Caco-2 (cell line): ENCODE data around the gene DOLPP1. TPM values are rescaled to one million over a fixed set of nuclear protein-coding genes. Genes with fewer than 3 reads are reported as not detected.
"Not testable (repeated sequence)": the region's sequence is repeated elsewhere in the genome, so short reads cannot be mapped to it uniquely, and the experiment has no call there.

ENCODE experiments used
- BruUV-seq: library from RNA; stranded (reverse); fragments of 400-500 nt; replicated peaks from 2 replicates; lab custom pipeline; 2021; lab: Mats Ljungman, UMichigan
- CTCF ChIA-PET: fragments of 300-600 bp; sonication (Branson Sonifier 250); formaldehyde crosslinking; loops from one replicate; lab custom pipeline; 2022; ENCODE audit warnings: antibody characterized with exemption; lab: Charles Lee
- POLR2A ChIA-PET: fragments of 300-600 bp; sonication (Branson Sonifier 250); formaldehyde crosslinking; loops from one replicate; lab custom pipeline; 2022; ENCODE audit warnings: antibody characterized with exemption; lab: Charles Lee
- DNase-seq, 2 experiments: peaks; one replicate each; pipeline versions ENCODE4 v3.0.0 to v3.0.0-alpha.2; 2020 to 2022
- H3K27me3 ChIP-seq: replicated peaks from 2 replicates; pipeline ENCODE4 v1.6.0; 2011; ENCODE audit warnings: low read length; ENCODE audit not compliant: control insufficient read depth, insufficient read depth
- H3K36me3 ChIP-seq: 2 replicates; pipeline ENCODE4 v1.5.1; 2011; ENCODE audit warnings: low read length; ENCODE audit not compliant: control insufficient read depth, insufficient read depth
- H3K4me1 ChIP-seq: fragments of 250-450 bp; sonication (Bioruptor Pico); 2 replicates; pipeline ENCODE4 v1.5.1; 2020; ENCODE audit warnings: mild to moderate bottlenecking
- H3K4me3 ChIP-seq: 2 replicates; pipeline ENCODE4 v1.5.1; 2011; ENCODE audit warnings: low read depth, mild to moderate bottlenecking, control low read depth, low read length
- H3K9me3 ChIP-seq: fragments of 250-450 bp; sonication (Bioruptor Pico); 2 replicates; pipeline ENCODE4 v1.5.1; 2020; ENCODE audit warnings: mild to moderate bottlenecking, moderate library complexity
- H3K27ac Mint-ChIP-seq: one replicate; pipeline ENCODE4 v1.8.0; 2022; ENCODE audit warnings: mixed read lengths; ENCODE audit not compliant: unreplicated experiment
- H3K27me3 Mint-ChIP-seq: one replicate; pipeline ENCODE4 v1.8.0; 2022; ENCODE audit warnings: mixed read lengths; ENCODE audit not compliant: insufficient read depth, unreplicated experiment
- H3K36me3 Mint-ChIP-seq: one replicate; pipeline ENCODE4 v1.8.0; 2022; ENCODE audit warnings: mild to moderate bottlenecking, mixed read lengths; ENCODE audit not compliant: insufficient read depth, unreplicated experiment
- H3K4me1 Mint-ChIP-seq: one replicate; pipeline ENCODE4 v1.8.0; 2022; ENCODE audit warnings: low read depth, mixed read lengths; ENCODE audit not compliant: unreplicated experiment
- H3K4me3 Mint-ChIP-seq: one replicate; pipeline ENCODE4 v1.8.0; 2022; ENCODE audit warnings: mild to moderate bottlenecking, moderate library complexity, mixed read lengths; ENCODE audit not compliant: unreplicated experiment
- H3K9me3 Mint-ChIP-seq: one replicate; pipeline ENCODE4 v1.8.0; 2022; ENCODE audit warnings: mixed read lengths; ENCODE audit not compliant: unreplicated experiment
- CTCF ChIP-seq, 2 experiments: fragments of 200-600 bp in 1 of 2; IDR thresholded peaks; 1 replicate in 1 of 2; 2 replicates in 1 of 2; pipeline versions ENCODE4 v1.5.1 to v1.8.0; 2011 to 2022; ENCODE audit warnings: antibody characterized with exemption in 1 of 2, control low read depth in 1 of 2, inconsistent platforms in 1 of 2, low read depth in 1 of 2, low read length in 1 of 2, mild to moderate bottlenecking in 1 of 2, moderate library complexity in 1 of 2; ENCODE audit not compliant: insufficient read depth in 1 of 2, severe bottlenecking in 1 of 2, unreplicated experiment in 1 of 2
- intact Hi-C: fragments of 100-400 bp; cut with micrococcal nuclease; formaldehyde crosslinking; loops from one replicate; pipeline ENCODE4 v1.10.0; 2022; ENCODE audit not compliant: unreplicated experiment
- total RNA-seq: library from RNA; stranded (reverse); gene quantifications from 2 replicates; pipeline ENCODE4 v1.2.3, GENCODE V29; 2022

DOLPP1 gene
- total RNA-seq, 1 experiment from 2014 or later = 45.1 TPM

- CTCF ChIA-PET = no interaction called here
Measured at GRCh38 chr9:129125478-129125877, 44.6 kb downstream of the DOLPP1 start.

GRCh38 chr9:129126749-129127618 lies 46.1 kb downstream of the DOLPP1 start:
- H3K27ac Mint-ChIP-seq = no peak overlapping the region
- peaks cover 55% of the 10 kb centered on the region for H3K36me3 Mint-ChIP-seq
- H3K36me3 ChIP-seq = peaks cover 1% of the 10 kb centered on the region

More at GRCh38 chr9:129125478-129125877, 44.6 kb downstream of the DOLPP1 start:
- no TSS peak for BruUV-seq
- peaks cover 1% of the 10 kb centered on the region for H3K36me3 ChIP-seq
- intact Hi-C loops = no loop called here
- DNase-seq = no peak
- POLR2A ChIA-PET = no interaction called here
- no peak overlapping the region for H3K4me3 ChIP-seq
- no peak overlapping the region for H3K4me3 Mint-ChIP-seq
- no peaks in the 10 kb centered on the region for H3K27me3 ChIP-seq
- TF ChIP-seq CTCF (IDR thresholded peaks at IDR 0.05; ENCODE audit: insufficient read depth in 1 of 2, low read depth in 1 of 2, low read length in 1 of 2, severe bottlenecking in 1 of 2, unreplicated experiment in 1 of 2) = no peak
- no peaks in the 10 kb centered on the region for H3K9me3 ChIP-seq
- H3K27me3 Mint-ChIP-seq = no peaks in the 10 kb centered on the region
- H3K4me1 ChIP-seq = no peaks in the 10 kb centered on the region
- H3K27ac Mint-ChIP-seq = no peak overlapping the region
- peaks cover 58% of the 10 kb centered on the region for H3K36me3 Mint-ChIP-seq
- no peaks in the 10 kb centered on the region for H3K9me3 Mint-ChIP-seq
- H3K4me1 Mint-ChIP-seq = no peaks in the 10 kb centered on the region

GRCh38 chr9:129128689-129129088 lies 47.8 kb downstream of the DOLPP1 start:
- peaks cover 3% of the 10 kb centered on the region for H3K36me3 ChIP-seq
- H3K27me3 ChIP-seq = no peaks in the 10 kb centered on the region
- H3K4me3 ChIP-seq = no peak overlapping the region
- H3K4me1 ChIP-seq = no peaks in the 10 kb centered on the region
- Mint-ChIP-seq H3K9me3 (no peaks in the 10 kb centered on the region), H3K27me3 (no peaks in the 10 kb centered on the region), H3K36me3 (peaks cover 44% of the 10 kb centered on the region), H3K4me1 (no peaks in the 10 kb centered on the region), H3K4me3 (no peak overlapping the region), H3K27ac (no peak overlapping the region)
- no peak for DNase-seq
- CTCF ChIA-PET = no interaction called here
- POLR2A ChIA-PET = interaction anchor here (0.7 kb wide), 1 partner anchor 21 kb away, joined by 6 read pairs; no protein-coding TSS in a partner anchor
- intact Hi-C loops = no loop called here
- TF ChIP-seq CTCF (IDR thresholded peaks at IDR 0.05; ENCODE audit: insufficient read depth in 1 of 2, low read depth in 1 of 2, low read length in 1 of 2, severe bottlenecking in 1 of 2, unreplicated experiment in 1 of 2) = no peak
- no TSS peak for BruUV-seq
- H3K9me3 ChIP-seq = no peaks in the 10 kb centered on the region

More at GRCh38 chr9:129126749-129127618, 46.1 kb downstream of the DOLPP1 start:
- no peaks in the 10 kb centered on the region for H3K27me3 Mint-ChIP-seq
- ChIA-PET POLR2A (no interaction called here), CTCF (no interaction called here)
- H3K4me1 ChIP-seq = no peaks in the 10 kb centered on the region
- H3K4me3 Mint-ChIP-seq = no peak overlapping the region
- no peaks in the 10 kb centered on the region for H3K9me3 ChIP-seq
- no TSS peak for BruUV-seq
- H3K9me3 Mint-ChIP-seq = no peaks in the 10 kb centered on the region
- TF ChIP-seq CTCF (IDR thresholded peaks at IDR 0.05; ENCODE audit: insufficient read depth in 1 of 2, low read depth in 1 of 2, low read length in 1 of 2, severe bottlenecking in 1 of 2, unreplicated experiment in 1 of 2) = no peak
- no peaks in the 10 kb centered on the region for H3K4me1 Mint-ChIP-seq
- intact Hi-C loops = no loop called here
- no peaks in the 10 kb centered on the region for H3K27me3 ChIP-seq
- no peak for DNase-seq
- no peak overlapping the region for H3K4me3 ChIP-seq

GRCh38 chr9:129130271-129130670 lies 49.4 kb downstream of the DOLPP1 start:
- H3K9me3 ChIP-seq, H3K36me3 ChIP-seq, intact Hi-C loops, H3K27me3 Mint-ChIP-seq, H3K4me3 Mint-ChIP-seq, H3K4me1 Mint-ChIP-seq, H3K9me3 Mint-ChIP-seq, DNase-seq, H3K4me1 ChIP-seq, H3K27me3 ChIP-seq, BruUV-seq, POLR2A ChIA-PET, H3K4me3 ChIP-seq, H3K27ac Mint-ChIP-seq: not testable (repeated sequence)
- peaks cover 37% of the 10 kb centered on the region for H3K36me3 Mint-ChIP-seq
- CTCF ChIA-PET = interaction anchor here (0.7 kb wide), 1 partner anchor 9 kb away, joined by 3 read pairs; no protein-coding TSS in a partner anchor
